GM12892 (cell line): ENCODE results near the gene DCUN1D2.

Source experiments
- POLR2A ChIP-seq: IDR thresholded peaks from 2 replicates; pipeline ENCODE4 v1.6.1; 2011; ENCODE audit warnings: low read depth, low read length, control low read depth
- POLR2AphosphoS5 ChIP-seq: IDR thresholded peaks from 2 replicates; pipeline ENCODE4 v1.6.1; 2011; ENCODE audit warnings: low read depth, low read length, control low read depth

DNA sequence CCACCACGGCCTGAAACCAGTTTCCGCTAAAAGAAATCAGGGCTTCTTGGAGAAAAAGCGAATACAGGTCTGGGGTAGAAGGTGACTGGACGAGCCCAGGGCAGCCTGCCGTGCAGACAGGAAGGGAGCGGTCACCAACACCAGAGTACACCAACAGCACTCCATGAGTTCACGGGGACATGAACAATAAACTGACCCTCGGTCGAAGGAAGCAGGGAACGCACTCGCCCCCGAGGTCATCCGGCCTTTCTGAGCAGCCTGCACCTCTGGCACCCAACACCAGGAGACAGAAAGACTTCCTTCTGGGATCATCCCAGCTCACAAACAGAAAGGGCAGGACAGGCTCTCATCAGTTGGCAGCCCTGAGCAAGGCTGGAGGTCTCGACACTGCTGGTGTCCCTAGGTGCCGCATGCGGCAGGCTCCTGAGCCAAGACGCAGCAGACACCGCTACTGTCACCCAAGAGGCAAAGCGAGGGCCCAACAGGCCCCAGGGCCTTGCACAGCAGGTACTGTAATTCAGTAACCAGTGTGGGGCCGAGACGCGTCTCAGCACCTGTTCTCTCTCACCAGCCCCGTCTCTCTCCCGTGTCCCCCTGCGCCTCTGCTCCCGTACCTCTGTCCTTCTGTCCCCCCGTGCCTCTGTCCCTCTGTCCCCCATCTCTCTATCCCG lies 18.0 kb downstream of the DCUN1D2 start:
- TF ChIP-seq POLR2A, result no peak
- TF ChIP-seq POLR2AphosphoS5, result no peak
